ENCODE results near the gene CREB3. TPM values are rescaled to one million over a fixed set of nuclear protein-coding genes. Genes with fewer than 3 reads are reported as not detected.

The CREB3 gene
- total and polyA plus RNA-seq, 9 of the 15 experiments (the other 6 are each of a cell fraction or from before 2014, with no cell fraction given): 5.7 to 18.3 (median 14.9) TPM

DNA sequence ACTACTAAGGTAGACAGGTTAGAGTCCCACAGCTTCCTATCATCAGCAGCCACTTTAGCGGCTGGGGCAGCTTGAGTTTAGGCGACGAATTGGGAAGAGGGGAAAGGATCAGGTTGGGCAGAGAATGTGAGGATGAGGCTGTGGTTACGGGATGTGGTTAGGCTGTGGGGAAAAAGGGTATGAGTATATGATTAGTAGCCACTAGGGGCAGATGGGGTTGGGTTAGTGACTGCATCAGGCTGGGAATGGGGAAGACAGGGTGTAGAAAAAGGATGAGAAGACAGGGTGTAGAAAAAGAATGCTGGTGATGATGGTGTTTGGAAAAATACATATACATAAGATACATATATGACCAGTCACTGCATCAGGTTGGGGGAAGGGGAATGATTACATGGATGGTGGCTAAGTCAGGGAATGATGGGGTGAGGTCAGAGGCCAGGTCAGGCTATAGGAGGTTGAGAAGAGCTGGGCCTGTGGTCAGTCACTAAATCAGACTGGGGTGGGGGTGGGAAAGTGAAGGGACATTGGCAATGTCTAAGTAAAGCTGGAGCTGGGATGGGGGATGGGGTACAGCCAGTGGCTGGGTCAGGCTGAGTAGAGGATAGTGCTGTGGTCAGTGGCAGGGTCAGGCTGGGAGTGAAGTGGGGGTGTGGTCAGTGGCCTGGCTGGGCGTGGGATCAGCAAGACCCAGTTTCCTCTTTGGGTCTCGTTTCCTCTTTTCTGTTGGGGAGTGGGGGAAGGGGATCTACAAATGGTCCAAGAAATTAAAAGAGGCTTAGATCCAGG lies 2.6 kb upstream of the CREB3 start (continued):
- TF ChIP-seq, protein P1, sequence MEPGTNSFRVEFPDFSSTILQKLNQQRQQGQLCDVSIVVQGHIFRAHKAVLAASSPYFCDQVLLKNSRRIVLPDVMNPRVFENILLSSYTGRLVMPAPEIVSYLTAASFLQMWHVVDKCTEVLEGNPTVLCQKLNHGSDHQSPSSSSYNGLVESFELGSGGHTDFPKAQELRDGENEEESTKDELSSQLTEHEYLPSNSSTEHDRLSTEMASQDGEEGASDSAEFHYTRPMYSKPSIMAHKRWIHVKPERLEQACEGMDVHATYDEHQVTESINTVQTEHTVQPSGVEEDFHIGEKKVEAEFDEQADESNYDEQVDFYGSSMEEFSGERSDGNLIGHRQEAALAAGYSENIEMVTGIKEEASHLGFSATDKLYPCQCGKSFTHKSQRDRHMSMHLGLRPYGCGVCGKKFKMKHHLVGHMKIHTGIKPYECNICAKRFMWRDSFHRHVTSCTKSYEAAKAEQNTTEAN (CRISPR knock-in tag; IDR thresholded peaks at IDR 0.05): no peak
- TF ChIP-seq RB1 (IDR thresholded peaks at IDR 0.05; ENCODE audit: low read depth) (no peak), ZNF133 (CRISPR knock-in tag; IDR thresholded peaks at IDR 0.05) (no peak), RHOXF2B (CRISPR knock-in tag; conservative IDR thresholded peaks at IDR 0.05) (no peak), SRF (CRISPR knock-in tag; IDR thresholded peaks at IDR 0.05) (no peak)
- TF ChIP-seq, protein P2, sequence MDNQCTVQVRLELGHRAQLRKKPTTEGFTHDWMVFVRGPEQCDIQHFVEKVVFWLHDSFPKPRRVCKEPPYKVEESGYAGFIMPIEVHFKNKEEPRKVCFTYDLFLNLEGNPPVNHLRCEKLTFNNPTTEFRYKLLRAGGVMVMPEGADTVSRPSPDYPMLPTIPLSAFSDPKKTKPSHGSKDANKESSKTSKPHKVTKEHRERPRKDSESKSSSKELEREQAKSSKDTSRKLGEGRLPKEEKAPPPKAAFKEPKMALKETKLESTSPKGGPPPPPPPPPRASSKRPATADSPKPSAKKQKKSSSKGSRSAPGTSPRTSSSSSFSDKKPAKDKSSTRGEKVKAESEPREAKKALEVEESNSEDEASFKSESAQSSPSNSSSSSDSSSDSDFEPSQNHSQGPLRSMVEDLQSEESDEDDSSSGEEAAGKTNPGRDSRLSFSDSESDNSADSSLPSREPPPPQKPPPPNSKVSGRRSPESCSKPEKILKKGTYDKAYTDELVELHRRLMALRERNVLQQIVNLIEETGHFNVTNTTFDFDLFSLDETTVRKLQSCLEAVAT (IDR thresholded peaks at IDR 0.05): peak; percentile 84 to 95
- TF ChIP-seq, protein P3, sequence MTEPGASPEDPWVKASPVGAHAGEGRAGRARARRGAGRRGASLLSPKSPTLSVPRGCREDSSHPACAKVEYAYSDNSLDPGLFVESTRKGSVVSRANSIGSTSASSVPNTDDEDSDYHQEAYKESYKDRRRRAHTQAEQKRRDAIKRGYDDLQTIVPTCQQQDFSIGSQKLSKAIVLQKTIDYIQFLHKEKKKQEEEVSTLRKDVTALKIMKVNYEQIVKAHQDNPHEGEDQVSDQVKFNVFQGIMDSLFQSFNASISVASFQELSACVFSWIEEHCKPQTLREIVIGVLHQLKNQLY (CRISPR knock-in tag; conservative IDR thresholded peaks at IDR 0.05): no peak
- TF ChIP-seq, protein P4, sequence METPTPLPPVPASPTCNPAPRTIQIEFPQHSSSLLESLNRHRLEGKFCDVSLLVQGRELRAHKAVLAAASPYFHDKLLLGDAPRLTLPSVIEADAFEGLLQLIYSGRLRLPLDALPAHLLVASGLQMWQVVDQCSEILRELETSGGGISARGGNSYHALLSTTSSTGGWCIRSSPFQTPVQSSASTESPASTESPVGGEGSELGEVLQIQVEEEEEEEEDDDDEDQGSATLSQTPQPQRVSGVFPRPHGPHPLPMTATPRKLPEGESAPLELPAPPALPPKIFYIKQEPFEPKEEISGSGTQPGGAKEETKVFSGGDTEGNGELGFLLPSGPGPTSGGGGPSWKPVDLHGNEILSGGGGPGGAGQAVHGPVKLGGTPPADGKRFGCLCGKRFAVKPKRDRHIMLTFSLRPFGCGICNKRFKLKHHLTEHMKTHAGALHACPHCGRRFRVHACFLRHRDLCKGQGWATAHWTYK (CRISPR knock-in tag; IDR thresholded peaks at IDR 0.05): peak; percentile 98
